ENCODE results near the gene SETD2. TPM values are rescaled to one million over a fixed set of nuclear protein-coding genes. Genes with fewer than 3 reads are reported as not detected.

Gene SETD2
- total RNA-seq, 1 donor from 2014 or later, result 26.4 TPM

- no peaks in the 10 kb centered on the region for H3K9me3 ChIP-seq (replicated peaks)
- no peak overlapping the region for H3K27ac ChIP-seq (replicated peaks)
- H3K27me3 ChIP-seq (ENCODE audit: low read depth), result no peaks in the 10 kb centered on the region
- H3K36me3 ChIP-seq, result peaks cover 34% of the 10 kb centered on the region
- intact Hi-C loops (cut with micrococcal nuclease), result no loop called here
- H3K4me3 ChIP-seq, result no peak overlapping the region
- DNase-seq, result no peak
- H3K4me1 ChIP-seq, result peaks cover 17% of the 10 kb centered on the region
- TF ChIP-seq CTCF (IDR thresholded peaks at IDR 0.05; ENCODE audit: borderline replicate concordance), result no peak
These were observed 156.3 kb downstream of the SETD2 start for GRCh38 chr3:47007482-47008233.

- Histone ChIP-seq H3K4me1 (peaks cover 17% of the 10 kb centered on the region), H3K4me3 (no peak overlapping the region), H3K27ac (replicated peaks) (no peak overlapping the region), H3K36me3 (peaks cover 41% of the 10 kb centered on the region), H3K9me3 (replicated peaks) (no peaks in the 10 kb centered on the region), H3K27me3 (ENCODE audit: low read depth) (no peaks in the 10 kb centered on the region)
- TF ChIP-seq CTCF (IDR thresholded peaks at IDR 0.05; ENCODE audit: borderline replicate concordance), result no peak
- intact Hi-C loops (cut with micrococcal nuclease), result no loop called here
- DNase-seq, result no peak
These were observed 156.9 kb downstream of the SETD2 start for GRCh38 chr3:47007001-47007400.

- Histone ChIP-seq H3K9me3 (replicated peaks) (no peaks in the 10 kb centered on the region), H3K4me1 (peaks cover 17% of the 10 kb centered on the region), H3K4me3 (no peak overlapping the region), H3K27ac (replicated peaks) (no peak overlapping the region), H3K27me3 (ENCODE audit: low read depth) (no peaks in the 10 kb centered on the region), H3K36me3 (peaks cover 49% of the 10 kb centered on the region)
- no peak for DNase-seq
- intact Hi-C loops (cut with micrococcal nuclease), result no loop called here
- TF ChIP-seq CTCF (IDR thresholded peaks at IDR 0.05; ENCODE audit: borderline replicate concordance), result no peak
These were observed 157.7 kb downstream of the SETD2 start for GRCh38 chr3:47006145-47006651.

GRCh38 chr3:47005212-47006144 lies 158.4 kb downstream of the SETD2 start:
- Histone ChIP-seq H3K4me3 (no peak overlapping the region), H3K27me3 (ENCODE audit: low read depth) (no peaks in the 10 kb centered on the region), H3K27ac (replicated peaks) (no peak overlapping the region), H3K36me3 (peaks cover 56% of the 10 kb centered on the region), H3K9me3 (replicated peaks) (no peaks in the 10 kb centered on the region), H3K4me1 (peaks cover 16% of the 10 kb centered on the region)
- intact Hi-C loops (cut with micrococcal nuclease), result no loop called here
- no peak for TF ChIP-seq CTCF (IDR thresholded peaks at IDR 0.05; ENCODE audit: borderline replicate concordance)
- DNase-seq, result no peak

GRCh38 chr3:47004369-47005211 lies 159.3 kb downstream of the SETD2 start:
- no peak for TF ChIP-seq CTCF (IDR thresholded peaks at IDR 0.05; ENCODE audit: borderline replicate concordance)
- DNase-seq, result no peak
- intact Hi-C loops (cut with micrococcal nuclease), result no loop called here

More at GRCh38 chr3:47004369-47005211, 159.3 kb downstream of the SETD2 start:
- Histone ChIP-seq H3K36me3 (peaks cover 65% of the 10 kb centered on the region), H3K4me1 (peaks cover 7% of the 10 kb centered on the region), H3K27me3 (ENCODE audit: low read depth) (no peaks in the 10 kb centered on the region), H3K27ac (replicated peaks) (no peak overlapping the region), H3K9me3 (replicated peaks) (no peaks in the 10 kb centered on the region), H3K4me3 (no peak overlapping the region)

Data from left ventricle myocardium inferior (tissue), 1 donor.